ENCODE measurements around the gene CCN2.

CCN2 gene, protein sequence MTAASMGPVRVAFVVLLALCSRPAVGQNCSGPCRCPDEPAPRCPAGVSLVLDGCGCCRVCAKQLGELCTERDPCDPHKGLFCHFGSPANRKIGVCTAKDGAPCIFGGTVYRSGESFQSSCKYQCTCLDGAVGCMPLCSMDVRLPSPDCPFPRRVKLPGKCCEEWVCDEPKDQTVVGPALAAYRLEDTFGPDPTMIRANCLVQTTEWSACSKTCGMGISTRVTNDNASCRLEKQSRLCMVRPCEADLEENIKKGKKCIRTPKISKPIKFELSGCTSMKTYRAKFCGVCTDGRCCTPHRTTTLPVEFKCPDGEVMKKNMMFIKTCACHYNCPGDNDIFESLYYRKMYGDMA

GRCh38 chr6:131950767-131951575 is at the start of gene CCN2:
TSS of gene CCN2 (minus strand) at chr6:131951372. CDS start at chr6:131951172, 200 bp downstream.
- no peak for DNase-seq

DNA sequence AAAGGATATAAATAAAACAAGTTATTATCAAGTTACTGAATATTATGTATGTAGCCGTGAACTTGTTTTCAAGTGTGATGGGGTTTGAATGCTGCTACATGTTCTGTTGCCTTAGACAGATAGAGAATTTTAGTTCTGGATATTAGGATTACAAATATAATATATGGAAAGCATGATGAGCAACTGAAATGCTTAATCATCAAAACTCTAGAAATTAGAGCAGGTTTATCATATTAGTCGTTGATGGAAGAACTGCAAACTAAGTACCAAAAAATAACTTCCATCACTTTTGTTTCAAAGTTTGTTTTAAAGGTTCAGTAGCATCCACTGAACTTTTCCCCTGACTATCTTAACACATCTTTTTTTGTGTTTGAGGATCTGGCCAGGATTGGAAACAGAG is 49.1 kb upstream of the CCN2 start:
- no peak for DNase-seq

- DNase-seq = no peak
Measured at GRCh38 chr6:131999545-132000146, 48.5 kb upstream of the CCN2 start.

DNA sequence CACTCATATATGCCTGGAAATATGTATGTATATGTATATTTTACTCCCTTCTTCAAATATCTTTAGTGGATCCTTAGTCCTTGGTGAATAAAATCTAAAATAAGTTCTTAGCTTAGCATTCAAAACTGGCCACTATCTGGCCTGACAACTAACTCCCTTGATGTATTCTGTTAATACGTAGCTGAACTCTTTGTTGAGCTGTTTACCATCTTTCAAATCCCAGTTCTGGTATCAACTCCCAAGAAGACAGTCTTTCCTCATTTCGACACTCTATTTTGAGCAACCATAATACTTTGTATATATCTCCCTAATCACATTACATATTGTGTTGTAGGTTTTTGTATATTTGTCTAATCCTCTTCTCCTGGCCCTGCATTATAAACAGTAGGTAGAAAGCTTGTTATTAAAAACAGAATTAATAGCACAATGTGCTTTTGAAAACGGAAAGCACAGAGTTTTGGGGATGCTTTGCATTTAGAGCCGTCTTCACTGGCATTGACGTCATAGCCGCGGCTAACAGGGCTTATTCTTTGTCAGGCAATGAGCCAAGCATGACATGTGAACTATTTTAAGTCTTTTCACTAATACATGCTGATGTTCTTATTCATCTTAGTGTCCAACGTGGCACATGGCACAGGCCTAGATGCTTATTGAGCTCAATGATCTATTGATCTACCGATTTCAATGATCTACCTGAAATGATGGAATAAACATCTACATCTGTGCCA is 47.2 kb upstream of the CCN2 start:
- no peak for DNase-seq

DNA sequence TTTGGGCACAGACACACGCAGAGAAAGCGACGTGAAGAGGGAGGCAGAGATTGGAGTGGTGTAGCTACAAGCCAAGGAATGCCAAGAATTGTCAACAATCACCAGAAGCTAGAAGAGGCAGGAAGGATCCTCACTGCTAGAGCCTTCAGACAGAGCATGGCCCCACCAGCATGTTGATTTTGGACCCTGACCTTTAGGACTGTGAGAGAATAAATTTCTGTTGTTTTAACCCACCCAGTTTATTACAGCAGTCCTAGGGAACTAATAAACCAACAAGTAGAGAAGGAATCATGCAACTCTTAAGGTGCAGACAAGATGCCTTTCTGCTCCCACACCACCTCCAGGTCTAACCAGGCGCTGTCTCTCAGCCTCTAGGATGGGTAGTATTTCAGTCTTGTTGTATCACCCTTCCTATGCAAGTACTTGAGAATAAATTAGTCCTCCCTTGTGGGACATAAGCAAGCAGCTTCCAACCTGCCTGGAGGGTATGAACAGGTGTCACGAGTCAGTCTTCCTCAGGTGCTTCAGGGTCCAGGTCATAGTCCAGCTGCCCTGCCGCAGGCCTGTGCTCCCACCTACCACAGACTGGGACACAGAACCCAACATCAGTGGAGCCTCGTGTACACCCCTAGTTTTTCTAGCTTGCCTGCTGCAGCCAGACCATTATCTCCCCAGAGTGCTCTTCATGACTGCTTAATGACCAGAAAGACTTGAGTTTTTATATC is 46.4 kb upstream of the CCN2 start:
- no peak for DNase-seq

DNA sequence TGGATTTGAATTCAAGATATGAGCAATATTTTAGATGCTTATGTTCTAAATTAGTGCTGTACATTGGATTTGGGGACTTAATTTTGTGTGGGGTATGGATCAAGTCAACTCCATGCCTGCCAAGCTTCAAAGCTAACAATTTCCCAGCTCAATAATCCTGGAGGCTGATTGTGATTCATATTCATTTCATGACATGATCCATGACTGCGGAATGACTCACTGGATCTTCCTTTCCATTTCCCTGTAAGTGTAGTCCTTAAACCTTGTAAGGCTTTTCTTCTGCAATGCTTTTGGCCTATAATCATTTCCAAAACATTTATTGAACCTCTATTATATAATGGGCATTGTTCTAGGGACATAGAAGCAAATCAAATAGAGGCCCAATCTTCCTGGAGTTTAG is 44.7 kb upstream of the CCN2 start:
- DNase-seq = no peak

GRCh38 chr6:131992557-131992956 is 41.4 kb upstream of the CCN2 start:
- DNase-seq = no peak

GRCh38 chr6:131989036-131989435 is 37.9 kb upstream of the CCN2 start:
- no peak for DNase-seq

DNA sequence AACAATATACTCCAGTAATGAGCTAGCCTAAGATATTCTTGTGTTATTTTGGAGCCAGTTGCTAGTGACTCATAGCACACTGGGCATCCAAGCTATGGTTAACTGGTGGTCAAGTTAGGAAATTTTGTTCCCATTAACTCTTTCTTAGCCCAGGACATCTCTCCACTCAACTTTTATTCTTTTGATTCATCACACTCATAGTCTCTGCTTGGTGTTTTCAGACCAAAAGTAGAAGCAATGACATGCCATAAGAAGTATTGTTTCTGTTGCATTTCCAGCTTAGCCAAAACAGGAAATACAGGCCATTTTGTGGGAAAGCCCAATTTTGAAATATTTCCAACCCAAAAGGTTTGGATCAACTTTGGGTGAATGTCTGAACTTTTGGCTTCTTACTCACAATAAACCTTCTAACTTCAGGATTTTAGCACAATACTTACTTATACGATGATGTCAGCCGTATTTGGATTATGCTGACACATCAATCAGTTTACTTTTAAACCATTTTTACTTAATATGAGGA is 31.6 kb upstream of the CCN2 start:
- DNase-seq = no peak

GRCh38 chr6:131981624-131981978 is 30.4 kb upstream of the CCN2 start:
- no peak for DNase-seq

GRCh38 chr6:131980791-131981623 is 29.8 kb upstream of the CCN2 start:
- no peak for DNase-seq

DNA sequence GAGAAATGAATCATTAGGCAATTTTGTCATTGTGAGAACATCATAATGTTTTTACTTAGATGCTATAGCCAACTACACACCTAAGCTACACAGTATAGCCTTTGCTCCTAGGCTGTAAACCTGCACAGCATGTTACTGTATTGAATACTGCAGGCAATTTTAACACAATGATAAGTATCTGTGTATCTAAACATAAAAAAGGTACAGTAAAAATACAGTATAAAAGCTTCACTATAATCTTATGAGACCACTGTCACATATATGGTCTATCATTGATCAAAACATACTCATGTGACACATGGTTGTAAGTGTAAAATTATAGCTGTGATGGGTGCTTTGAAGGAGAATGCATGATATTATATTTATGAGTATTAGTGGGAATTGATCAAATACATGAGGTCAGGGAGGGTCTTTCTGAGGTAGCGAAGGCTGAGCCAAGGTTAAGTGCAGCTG is 29.2 kb upstream of the CCN2 start:
- no peak for DNase-seq

DNA sequence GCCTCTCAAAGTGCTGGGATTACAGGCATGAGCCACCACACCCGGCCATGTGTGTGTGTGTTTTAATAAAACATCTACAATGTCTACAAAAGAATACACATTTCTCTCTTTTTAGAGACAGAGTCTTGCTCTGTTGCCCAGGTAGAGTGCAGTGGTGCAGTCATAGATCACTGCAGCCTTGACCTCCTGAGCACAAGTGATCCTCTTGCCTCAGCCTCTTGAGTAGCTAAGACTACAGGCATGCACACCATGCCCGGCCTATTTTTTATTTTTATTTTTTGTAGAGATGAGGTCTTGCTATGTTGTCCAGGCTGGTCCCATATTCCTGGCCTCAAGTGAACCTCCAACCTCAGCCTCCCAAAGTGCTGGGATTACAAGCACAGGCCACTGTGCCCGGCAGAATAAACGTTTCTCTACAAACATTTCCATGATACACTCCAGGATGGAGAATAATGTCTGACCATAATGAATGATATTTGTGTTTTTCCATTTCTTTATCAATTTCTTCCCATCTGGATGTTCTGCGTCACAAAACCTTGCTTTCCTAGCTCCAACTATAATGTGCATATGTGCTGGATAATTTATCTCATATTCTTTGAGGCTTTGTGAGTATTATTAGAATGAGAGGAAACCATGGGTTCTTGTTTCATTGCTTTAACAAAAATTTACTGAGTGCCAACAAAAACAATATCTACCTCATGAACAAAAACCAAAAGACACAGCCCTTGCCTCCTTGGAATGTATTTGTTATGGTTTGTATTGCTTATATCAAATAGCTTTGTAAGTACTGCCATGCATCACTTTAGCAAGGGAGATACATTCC is 28.6 kb upstream of the CCN2 start:
- no peak for DNase-seq

- DNase-seq = no peak
Measured at GRCh38 chr6:131978522-131978921, 27.4 kb upstream of the CCN2 start.

DNA sequence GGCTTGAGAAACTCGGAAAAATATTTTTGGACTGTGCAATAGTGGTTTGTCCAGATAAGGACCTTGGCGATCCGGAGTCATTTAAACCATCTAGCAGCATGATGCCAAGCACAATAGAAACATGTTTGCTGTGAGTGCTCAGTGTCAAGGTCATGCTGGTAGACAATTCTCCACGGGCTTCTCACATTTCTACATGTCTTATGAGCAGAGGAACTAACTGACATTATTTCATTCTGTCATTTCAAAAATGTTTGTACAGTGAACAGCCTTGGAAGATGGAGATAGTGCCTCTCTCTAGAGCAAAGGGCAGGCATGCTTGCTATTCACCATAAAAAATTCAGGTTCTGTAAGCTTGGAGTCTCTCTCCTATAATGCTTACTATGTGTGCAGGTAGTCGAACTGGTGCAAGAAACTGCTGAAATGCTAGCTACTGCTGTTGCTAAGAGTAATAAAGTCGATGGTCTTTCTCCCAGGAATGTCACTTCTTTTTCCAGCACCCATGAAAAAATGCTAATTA is 25.4 kb upstream of the CCN2 start:
- DNase-seq = no peak

DNA sequence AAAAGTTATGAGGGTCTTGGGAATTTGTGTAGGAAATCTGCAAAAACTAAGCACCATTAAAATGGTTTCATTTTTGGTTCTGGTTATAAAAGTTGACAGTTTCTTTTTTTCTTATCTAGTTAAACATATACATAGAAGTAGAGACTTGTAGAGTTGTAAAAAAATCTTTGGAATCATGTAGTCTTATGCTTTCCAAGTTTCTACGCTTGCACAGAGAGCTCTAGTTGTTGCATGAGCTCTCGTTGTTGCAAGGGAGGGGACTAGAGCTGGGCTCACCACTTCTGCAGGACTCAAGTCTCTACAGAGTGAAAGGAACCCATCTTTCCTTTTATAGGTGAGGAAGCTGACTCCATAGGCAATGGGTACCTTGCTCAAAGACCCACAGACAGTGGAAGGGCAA is 21.6 kb upstream of the CCN2 start:
- no peak for DNase-seq

GRCh38 chr6:131970076-131970859 is 19.1 kb upstream of the CCN2 start:
- DNase-seq = no peak

- no peak for DNase-seq
Measured at GRCh38 chr6:131968656-131969055, 17.5 kb upstream of the CCN2 start.

DNA sequence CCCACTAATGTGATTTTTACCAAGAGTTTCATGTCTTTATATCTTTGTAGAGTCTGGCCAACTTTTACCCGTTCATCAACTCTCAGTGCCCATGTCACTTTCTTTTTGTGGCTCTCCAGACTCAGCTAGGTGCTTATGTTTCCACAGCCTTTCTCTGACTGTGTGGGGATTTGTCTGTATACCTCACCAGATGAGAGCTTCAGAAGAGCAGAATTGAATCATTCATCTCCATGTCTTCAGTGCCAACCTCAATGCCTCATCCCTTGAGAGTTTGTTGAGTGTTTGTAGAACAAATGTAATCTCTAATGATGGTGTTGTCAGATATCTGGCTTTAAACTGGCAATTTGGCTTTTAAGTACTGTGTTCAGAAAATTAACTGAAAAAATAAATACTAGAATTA is 16.8 kb upstream of the CCN2 start:
- DNase-seq = no peak
